ENCODE measurements around the gene FHOD3.

The FHOD3 gene

DNA sequence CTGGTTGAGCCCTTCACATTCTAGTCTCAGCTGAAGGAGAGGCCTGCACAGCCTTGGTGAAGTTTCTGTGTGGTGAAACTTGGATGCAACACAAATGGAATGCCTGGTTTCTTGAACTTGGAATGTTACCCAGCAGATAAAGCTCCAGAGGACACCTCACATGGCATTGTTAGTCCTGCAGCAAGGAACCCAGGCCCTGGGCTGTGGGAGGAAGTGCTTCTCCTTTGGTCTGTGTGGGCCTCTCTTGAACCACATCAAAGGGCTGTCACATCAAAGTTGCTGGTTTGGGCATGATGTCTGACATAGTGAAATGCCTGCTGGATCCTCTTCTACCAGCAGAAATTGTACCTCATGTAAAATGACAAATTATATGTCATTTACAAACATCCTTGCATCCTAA, 198.5 kb downstream of the FHOD3 start:
- Histone ChIP-seq H3K27me3 (replicated peaks; ENCODE audit: control insufficient read depth, insufficient read depth, low read length, poor library complexity, severe bottlenecking) (no peaks in the 10 kb centered on the region), H3K4me1 (ENCODE audit: control insufficient read depth, insufficient read depth, low read length, poor library complexity, severe bottlenecking) (no peaks in the 10 kb centered on the region), H3K36me3 (ENCODE audit: control insufficient read depth, insufficient read depth, low read length) (no peaks in the 10 kb centered on the region), H3K9me3 (ENCODE audit: control insufficient read depth, low read length) (no peaks in the 10 kb centered on the region), H3K4me3 (ENCODE audit: insufficient read depth, low read depth, low read length, poor library complexity, severe bottlenecking) (no peak overlapping the region), H3K27ac (ENCODE audit: insufficient read depth, low read length, poor library complexity, severe bottlenecking) (no peak overlapping the region)
- no peak for DNase-seq

DNA sequence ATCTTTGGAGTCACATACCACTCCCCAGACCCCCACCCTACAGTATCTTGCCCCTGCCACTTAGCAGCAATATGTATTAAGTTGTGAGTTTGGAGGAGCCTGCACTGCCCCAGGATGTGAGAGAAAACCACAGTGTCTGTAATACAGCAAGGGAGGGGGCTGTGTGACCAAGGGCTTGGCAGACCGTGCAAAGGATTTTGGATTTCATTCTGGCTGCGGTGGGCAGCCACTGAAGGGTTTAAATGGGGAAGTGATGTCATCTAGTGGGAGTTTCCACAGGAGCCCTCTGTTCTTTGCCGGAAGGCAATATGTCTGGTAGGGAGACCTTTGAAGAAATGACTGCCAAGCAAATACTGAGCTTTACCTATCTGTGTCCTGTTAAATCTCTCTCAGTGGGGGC, 202.4 kb downstream of the FHOD3 start:
- H3K9me3 ChIP-seq (ENCODE audit: control insufficient read depth, low read length): no peaks in the 10 kb centered on the region
- H3K4me3 ChIP-seq (ENCODE audit: insufficient read depth, low read depth, low read length, poor library complexity, severe bottlenecking): no peak overlapping the region
- no peak overlapping the region for H3K27ac ChIP-seq (ENCODE audit: insufficient read depth, low read length, poor library complexity, severe bottlenecking)
- H3K36me3 ChIP-seq (ENCODE audit: control insufficient read depth, insufficient read depth, low read length): no peaks in the 10 kb centered on the region
- no peak for DNase-seq
- H3K4me1 ChIP-seq (ENCODE audit: control insufficient read depth, insufficient read depth, low read length, poor library complexity, severe bottlenecking): no peaks in the 10 kb centered on the region
- H3K27me3 ChIP-seq (replicated peaks; ENCODE audit: control insufficient read depth, insufficient read depth, low read length, poor library complexity, severe bottlenecking): no peaks in the 10 kb centered on the region

DNA sequence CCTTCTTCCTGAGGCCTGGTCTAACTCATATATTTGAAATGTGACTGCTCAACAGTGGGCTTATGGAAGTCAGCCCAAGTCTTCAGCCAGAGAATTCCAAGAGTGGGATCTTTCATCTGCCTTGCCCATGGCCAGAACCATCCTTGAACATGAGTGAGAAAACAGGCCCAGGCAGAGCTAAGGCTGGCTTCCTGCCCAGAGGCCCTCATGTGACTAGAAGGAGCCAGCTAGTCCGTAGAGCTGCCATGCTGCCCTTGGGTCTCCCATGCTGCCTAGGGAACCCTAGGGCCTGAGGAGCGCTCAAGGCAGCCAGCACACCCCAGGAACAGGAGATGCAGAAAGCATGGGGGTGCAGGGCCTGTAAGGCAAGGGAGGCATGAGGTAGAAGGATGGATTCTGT, 203.6 kb downstream of the FHOD3 start:
- no peaks in the 10 kb centered on the region for H3K36me3 ChIP-seq (ENCODE audit: control insufficient read depth, insufficient read depth, low read length)
- no peak for DNase-seq
- no peak overlapping the region for H3K27ac ChIP-seq (ENCODE audit: insufficient read depth, low read length, poor library complexity, severe bottlenecking)
- H3K4me1 ChIP-seq (ENCODE audit: control insufficient read depth, insufficient read depth, low read length, poor library complexity, severe bottlenecking): no peaks in the 10 kb centered on the region
- no peaks in the 10 kb centered on the region for H3K9me3 ChIP-seq (ENCODE audit: control insufficient read depth, low read length)
- no peaks in the 10 kb centered on the region for H3K27me3 ChIP-seq (replicated peaks; ENCODE audit: control insufficient read depth, insufficient read depth, low read length, poor library complexity, severe bottlenecking)
- H3K4me3 ChIP-seq (ENCODE audit: insufficient read depth, low read depth, low read length, poor library complexity, severe bottlenecking): no peak overlapping the region

DNA sequence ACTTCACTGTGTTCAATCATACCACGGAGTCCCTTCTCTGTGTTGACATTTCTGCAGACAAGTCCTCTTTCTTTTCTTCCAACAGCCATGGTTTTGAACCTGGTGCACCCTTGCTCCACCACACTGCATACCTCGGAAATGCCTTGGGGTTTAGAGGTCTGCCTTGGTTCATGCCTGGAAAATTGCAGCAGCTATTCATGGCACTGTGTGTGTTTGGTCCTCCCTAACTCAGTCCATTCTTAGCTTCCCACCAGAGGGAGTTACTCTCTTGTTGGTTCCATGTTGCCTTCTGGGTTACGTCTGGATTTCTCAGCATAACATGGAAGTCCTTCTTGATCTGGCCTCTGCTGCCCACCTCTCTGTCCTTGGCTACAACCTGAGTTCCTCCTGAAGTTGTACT, 206.0 kb downstream of the FHOD3 start:
- Histone ChIP-seq H3K36me3 (ENCODE audit: control insufficient read depth, insufficient read depth, low read length) (no peaks in the 10 kb centered on the region), H3K27me3 (replicated peaks; ENCODE audit: control insufficient read depth, insufficient read depth, low read length, poor library complexity, severe bottlenecking) (no peaks in the 10 kb centered on the region), H3K9me3 (ENCODE audit: control insufficient read depth, low read length) (no peaks in the 10 kb centered on the region), H3K4me3 (ENCODE audit: insufficient read depth, low read depth, low read length, poor library complexity, severe bottlenecking) (no peak overlapping the region), H3K4me1 (ENCODE audit: control insufficient read depth, insufficient read depth, low read length, poor library complexity, severe bottlenecking) (no peaks in the 10 kb centered on the region), H3K27ac (ENCODE audit: insufficient read depth, low read length, poor library complexity, severe bottlenecking) (no peak overlapping the region)
- DNase-seq: no peak

DNA sequence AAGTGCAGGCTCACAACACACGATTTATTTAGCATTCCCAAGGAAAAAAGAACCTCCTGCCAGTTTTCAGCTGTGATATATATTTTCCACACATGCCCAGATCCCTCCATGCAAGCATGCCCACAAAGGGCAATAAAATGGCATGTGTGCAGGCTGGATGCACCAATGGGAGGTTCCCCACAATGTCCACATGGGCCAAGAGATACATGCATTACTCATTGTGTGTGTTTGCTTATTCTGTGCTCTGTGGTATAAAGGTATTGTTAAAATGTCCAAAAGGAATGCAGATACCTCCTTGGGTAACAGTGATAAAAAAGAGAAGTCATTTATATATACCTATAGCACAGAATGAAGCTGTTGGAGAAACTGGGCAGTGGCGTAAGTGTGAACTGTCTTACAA, 207.4 kb downstream of the FHOD3 start:
- DNase-seq: no peak
- Histone ChIP-seq H3K36me3 (ENCODE audit: control insufficient read depth, insufficient read depth, low read length) (no peaks in the 10 kb centered on the region), H3K27me3 (replicated peaks; ENCODE audit: control insufficient read depth, insufficient read depth, low read length, poor library complexity, severe bottlenecking) (no peaks in the 10 kb centered on the region), H3K9me3 (ENCODE audit: control insufficient read depth, low read length) (no peaks in the 10 kb centered on the region), H3K4me1 (ENCODE audit: control insufficient read depth, insufficient read depth, low read length, poor library complexity, severe bottlenecking) (no peaks in the 10 kb centered on the region), H3K27ac (ENCODE audit: insufficient read depth, low read length, poor library complexity, severe bottlenecking) (no peak overlapping the region), H3K4me3 (ENCODE audit: insufficient read depth, low read depth, low read length, poor library complexity, severe bottlenecking) (no peak overlapping the region)

DNA sequence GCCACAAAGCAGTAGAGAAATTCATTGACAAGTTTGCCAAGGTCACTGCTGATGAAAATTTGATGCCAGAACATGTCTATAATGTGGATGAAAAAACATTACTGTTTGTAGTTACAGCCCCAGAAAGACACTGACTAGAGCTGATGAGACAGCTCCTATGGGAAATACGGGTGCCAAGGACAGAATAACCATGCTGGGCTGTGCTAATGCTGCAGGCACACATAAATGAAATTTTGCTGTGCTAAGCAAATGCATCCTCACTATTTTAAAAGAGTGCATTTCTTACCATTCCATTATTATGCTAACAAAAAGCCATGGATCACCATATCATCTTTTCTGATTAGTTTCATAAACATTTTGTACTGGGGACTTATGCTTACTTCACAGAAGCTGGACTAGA, 208.2 kb downstream of the FHOD3 start:
- Histone ChIP-seq H3K36me3 (ENCODE audit: control insufficient read depth, insufficient read depth, low read length) (no peaks in the 10 kb centered on the region), H3K27ac (ENCODE audit: insufficient read depth, low read length, poor library complexity, severe bottlenecking) (no peak overlapping the region), H3K9me3 (ENCODE audit: control insufficient read depth, low read length) (no peaks in the 10 kb centered on the region), H3K4me3 (ENCODE audit: insufficient read depth, low read depth, low read length, poor library complexity, severe bottlenecking) (no peak overlapping the region), H3K4me1 (ENCODE audit: control insufficient read depth, insufficient read depth, low read length, poor library complexity, severe bottlenecking) (no peaks in the 10 kb centered on the region), H3K27me3 (replicated peaks; ENCODE audit: control insufficient read depth, insufficient read depth, low read length, poor library complexity, severe bottlenecking) (no peaks in the 10 kb centered on the region)
- DNase-seq: no peak

DNA sequence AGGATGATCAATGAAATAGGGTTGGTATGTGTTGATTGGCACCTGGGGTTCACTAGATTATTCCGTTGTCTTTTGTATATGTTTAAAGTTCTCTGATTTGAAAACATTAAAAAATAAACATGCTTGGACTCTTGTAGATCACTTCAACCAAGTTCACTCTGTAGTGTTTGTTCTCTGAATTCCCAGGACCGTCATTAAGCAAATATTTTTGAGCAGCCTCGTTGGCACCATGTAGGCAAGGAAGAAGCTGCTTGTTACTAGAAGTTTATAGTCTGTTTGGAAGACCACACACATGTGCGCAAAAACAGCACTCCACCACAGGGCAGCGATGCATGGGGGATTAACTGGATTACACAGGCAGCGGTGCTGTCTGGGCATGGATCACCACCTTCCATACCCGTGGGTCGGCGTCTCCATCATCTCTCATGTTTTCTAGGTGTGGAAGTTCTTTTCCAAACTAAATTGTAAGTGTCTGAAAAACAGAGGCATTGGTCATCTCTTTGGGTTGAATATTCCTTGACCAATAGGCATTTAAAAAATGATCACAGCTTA, 212.2 kb downstream of the FHOD3 start:
- no peaks in the 10 kb centered on the region for H3K4me1 ChIP-seq (ENCODE audit: control insufficient read depth, insufficient read depth, low read length, poor library complexity, severe bottlenecking)
- no peaks in the 10 kb centered on the region for H3K36me3 ChIP-seq (ENCODE audit: control insufficient read depth, insufficient read depth, low read length)
- no peak overlapping the region for H3K27ac ChIP-seq (ENCODE audit: insufficient read depth, low read length, poor library complexity, severe bottlenecking)
- no peaks in the 10 kb centered on the region for H3K27me3 ChIP-seq (replicated peaks; ENCODE audit: control insufficient read depth, insufficient read depth, low read length, poor library complexity, severe bottlenecking)
- H3K9me3 ChIP-seq (ENCODE audit: control insufficient read depth, low read length): no peaks in the 10 kb centered on the region
- no peak overlapping the region for H3K4me3 ChIP-seq (ENCODE audit: insufficient read depth, low read depth, low read length, poor library complexity, severe bottlenecking)
- no peak for DNase-seq

DNA sequence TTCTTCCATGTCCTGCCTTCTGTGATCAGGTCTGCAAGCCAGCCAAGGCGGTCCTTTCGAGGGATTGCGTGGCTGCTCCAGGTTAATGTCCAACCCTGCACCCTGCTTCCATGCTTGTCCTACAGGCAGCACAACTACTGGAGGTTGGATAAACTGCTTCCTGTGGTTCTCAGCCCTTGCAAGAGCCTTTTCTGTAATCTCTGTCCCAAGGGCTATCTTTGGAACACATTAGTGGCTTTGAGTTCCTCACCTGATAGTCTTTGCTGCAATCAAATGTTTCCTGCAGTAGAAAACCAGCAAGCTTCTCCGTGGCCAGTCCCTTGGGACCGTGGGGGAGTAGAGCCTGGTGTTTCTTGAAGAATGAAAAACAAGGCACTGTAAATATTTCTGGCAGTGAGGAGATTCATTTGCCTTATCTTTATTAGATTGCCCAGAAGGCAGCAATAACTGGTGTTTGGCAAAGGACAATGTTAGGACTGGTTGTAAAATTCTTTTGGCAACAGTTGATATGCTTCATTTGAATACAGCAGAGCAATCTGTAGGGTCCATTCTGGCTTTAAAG, 214.4 kb downstream of the FHOD3 start:
- no peaks in the 10 kb centered on the region for H3K36me3 ChIP-seq (ENCODE audit: control insufficient read depth, insufficient read depth, low read length)
- no peak overlapping the region for H3K27ac ChIP-seq (ENCODE audit: insufficient read depth, low read length, poor library complexity, severe bottlenecking)
- H3K4me1 ChIP-seq (ENCODE audit: control insufficient read depth, insufficient read depth, low read length, poor library complexity, severe bottlenecking): no peaks in the 10 kb centered on the region
- H3K27me3 ChIP-seq (replicated peaks; ENCODE audit: control insufficient read depth, insufficient read depth, low read length, poor library complexity, severe bottlenecking): no peaks in the 10 kb centered on the region
- H3K9me3 ChIP-seq (ENCODE audit: control insufficient read depth, low read length): no peaks in the 10 kb centered on the region
- no peak overlapping the region for H3K4me3 ChIP-seq (ENCODE audit: insufficient read depth, low read depth, low read length, poor library complexity, severe bottlenecking)
- DNase-seq: no peak

DNA sequence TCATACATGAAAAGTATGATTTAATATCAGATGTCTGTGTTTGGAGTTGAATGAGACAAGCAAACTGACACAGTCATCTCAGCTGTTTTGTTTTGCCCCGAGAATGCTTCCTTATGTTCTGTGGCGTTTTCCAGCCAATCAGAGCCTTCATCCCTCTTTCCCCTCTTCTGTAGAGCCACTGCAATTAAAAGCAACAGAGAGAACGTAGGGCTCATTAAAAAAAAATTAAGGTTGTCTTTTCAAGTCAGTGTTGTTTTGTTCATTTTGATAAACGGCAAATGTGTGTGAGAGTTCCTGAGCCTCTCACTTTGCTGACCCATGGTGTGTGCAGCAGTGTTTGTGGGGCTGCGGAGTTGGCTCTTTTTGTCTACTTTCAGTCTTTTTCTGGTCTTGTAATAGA, 216.0 kb downstream of the FHOD3 start:
- no peak for DNase-seq
- Histone ChIP-seq H3K36me3 (ENCODE audit: control insufficient read depth, insufficient read depth, low read length) (no peaks in the 10 kb centered on the region), H3K4me1 (ENCODE audit: control insufficient read depth, insufficient read depth, low read length, poor library complexity, severe bottlenecking) (no peaks in the 10 kb centered on the region), H3K9me3 (ENCODE audit: control insufficient read depth, low read length) (no peaks in the 10 kb centered on the region), H3K27me3 (replicated peaks; ENCODE audit: control insufficient read depth, insufficient read depth, low read length, poor library complexity, severe bottlenecking) (no peaks in the 10 kb centered on the region), H3K27ac (ENCODE audit: insufficient read depth, low read length, poor library complexity, severe bottlenecking) (no peak overlapping the region), H3K4me3 (ENCODE audit: insufficient read depth, low read depth, low read length, poor library complexity, severe bottlenecking) (no peak overlapping the region)

DNA sequence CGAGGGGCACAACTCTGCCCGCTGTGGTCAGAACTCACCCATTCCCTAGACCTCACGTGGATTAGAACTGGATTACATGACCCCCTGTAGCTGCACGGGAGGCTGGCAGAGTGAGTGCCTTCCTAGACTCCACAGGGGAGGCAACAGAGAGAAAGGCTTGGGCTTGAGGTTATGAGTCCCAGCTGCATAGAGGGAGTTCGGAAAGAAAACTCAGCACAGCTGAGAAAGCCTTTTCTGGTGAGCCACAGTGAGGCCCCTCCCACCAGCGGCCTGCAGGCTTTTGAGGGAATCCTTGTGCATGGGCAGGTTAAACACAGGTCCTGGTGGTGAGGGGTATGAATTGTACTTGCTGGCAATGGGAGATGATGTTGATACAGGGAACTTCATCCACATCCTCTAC, 217.3 kb downstream of the FHOD3 start:
- H3K27ac ChIP-seq (ENCODE audit: insufficient read depth, low read length, poor library complexity, severe bottlenecking): no peak overlapping the region
- no peak for DNase-seq
- no peaks in the 10 kb centered on the region for H3K27me3 ChIP-seq (replicated peaks; ENCODE audit: control insufficient read depth, insufficient read depth, low read length, poor library complexity, severe bottlenecking)
- no peak overlapping the region for H3K4me3 ChIP-seq (ENCODE audit: insufficient read depth, low read depth, low read length, poor library complexity, severe bottlenecking)
- H3K4me1 ChIP-seq (ENCODE audit: control insufficient read depth, insufficient read depth, low read length, poor library complexity, severe bottlenecking): no peaks in the 10 kb centered on the region
- H3K36me3 ChIP-seq (ENCODE audit: control insufficient read depth, insufficient read depth, low read length): no peaks in the 10 kb centered on the region
- H3K9me3 ChIP-seq (ENCODE audit: control insufficient read depth, low read length): no peaks in the 10 kb centered on the region
